GM23248 (cell line): ENCODE data around the gene C17orf114.

Experiments
- DNase-seq: peaks from one replicate; pipeline ENCODE4 v3.0.0-alpha.2; 2015
- H2AFZ ChIP-seq: fragments of 200-600 bp; sonication (generic); 2 replicates; pipeline ENCODE4 v1.6.1; 2016; ENCODE audit warnings: antibody characterized with exemption
- H3F3A ChIP-seq: fragments of 200-600 bp; sonication (generic); 2 replicates; pipeline ENCODE4 v1.6.1; 2016; ENCODE audit warnings: mild to moderate bottlenecking, antibody characterized with exemption, mixed run types; ENCODE audit not compliant: insufficient read depth
- H3K27ac ChIP-seq: fragments of 200-600 bp; sonication (generic); 2 replicates; pipeline ENCODE4 v1.5.1; 2016; ENCODE audit warnings: mild to moderate bottlenecking
- H3K27me3 ChIP-seq: fragments of 200-600 bp; sonication (generic); replicated peaks from 2 replicates; pipeline ENCODE4 v1.6.1; 2016; ENCODE audit warnings: mild to moderate bottlenecking; ENCODE audit not compliant: insufficient read depth
- H3K36me3 ChIP-seq: fragments of 200-600 bp; sonication (generic); 2 replicates; pipeline ENCODE4 v1.6.1; 2016; ENCODE audit warnings: low read depth, mild to moderate bottlenecking
- H3K4me1 ChIP-seq: fragments of 200-600 bp; sonication (generic); 2 replicates; pipeline ENCODE4 v1.6.1; 2016; ENCODE audit warnings: mild to moderate bottlenecking; ENCODE audit not compliant: insufficient read depth
- H3K4me2 ChIP-seq: fragments of 200-600 bp; sonication (generic); one replicate; pipeline ENCODE4 v1.6.1; 2016; ENCODE audit warnings: mild to moderate bottlenecking; ENCODE audit not compliant: unreplicated experiment
- H3K4me3 ChIP-seq: fragments of 200-600 bp; sonication (generic); 2 replicates; pipeline ENCODE4 v1.5.1; 2016; ENCODE audit warnings: mild to moderate bottlenecking
- H3K79me2 ChIP-seq: fragments of 200-600 bp; sonication (generic); 2 replicates; pipeline ENCODE4 v1.6.1; 2016; ENCODE audit warnings: mild to moderate bottlenecking; ENCODE audit not compliant: insufficient read depth
- H3K9ac ChIP-seq: fragments of 200-600 bp; sonication (generic); 2 replicates; pipeline ENCODE4 v1.6.1; 2016; ENCODE audit warnings: mild to moderate bottlenecking
- H3K9me2 ChIP-seq: fragments of 200-600 bp; sonication (generic); 2 replicates; pipeline ENCODE4 v1.6.1; 2016; ENCODE audit warnings: mixed run types, mild to moderate bottlenecking, moderate library complexity; ENCODE audit not compliant: insufficient read depth
- H3K9me3 ChIP-seq: fragments of 200-600 bp; sonication (generic); one replicate; pipeline ENCODE4 v1.6.1; 2017; ENCODE audit warnings: low read depth
- H4K20me1 ChIP-seq: fragments of 200-600 bp; sonication (generic); 2 replicates; pipeline ENCODE4 v1.6.0; 2016; ENCODE audit not compliant: insufficient read depth
- EZH2 ChIP-seq: fragments of 200-600 bp; sonication (generic); IDR thresholded peaks from 2 replicates; pipeline ENCODE4 v1.6.1; 2018; ENCODE audit warnings: antibody characterized with exemption, mild to moderate bottlenecking; ENCODE audit not compliant: insufficient read depth, poor library complexity, severe bottlenecking
- EZH2phosphoT487 ChIP-seq: fragments of 200-600 bp; sonication (generic); IDR thresholded peaks from 2 replicates; pipeline ENCODE4 v1.6.1; 2018; ENCODE audit warnings: antibody characterized with exemption, moderate library complexity, mild to moderate bottlenecking, low read depth; ENCODE audit not compliant: insufficient read depth
- WGBS, 2 experiments: methylation state at CpG; one replicate each; pipeline ENCODE4 v1.1.6; 2015 to 2017; ENCODE audit warnings: low lambda C conversion rate in 2 of 2, low coverage in 1 of 2; ENCODE audit errors: missing lambda C conversion rate in 2 of 2; 5-methylcytosine and 5-hydroxymethylcytosine counted together
- in situ Hi-C: fragments of 300-500 bp; cut with MboI; formaldehyde crosslinking; loops from 2 replicates; pipeline ENCODE4 v1.15.0; 2020

C17orf114 gene

GRCh38 chr17:4766723-4767122, 35.4 kb downstream of the C17orf114 start:
- TF ChIP-seq EZH2: no peak
- no peak for TF ChIP-seq EZH2phosphoT487
- 75 to 83% methylated on average over 9 of the region's 9 CpGs for WGBS, 2 experiments
- Histone ChIP-seq H3K4me1 (peaks cover 9% of the 10 kb centered on the region; the same call in 1 of the 2 replicates), H4K20me1 (no peaks in the 10 kb centered on the region), H2AFZ (no peak overlapping the region), H3K4me2 (no peak overlapping the region), H3K36me3 (no peaks in the 10 kb centered on the region), H3K27me3 (peaks cover 13% of the 10 kb centered on the region), H3K4me3 (no peak overlapping the region), H3K9ac (no peak overlapping the region), H3F3A (peaks cover 7% of the 10 kb centered on the region; the same call in 1 of the 2 replicates), H3K79me2 (no peaks in the 10 kb centered on the region), H3K27ac (no peak overlapping the region), H3K9me2 (no peaks in the 10 kb centered on the region), H3K9me3 (no peaks in the 10 kb centered on the region)
- no peak for DNase-seq
- in situ Hi-C loops: no loop called here

DNA sequence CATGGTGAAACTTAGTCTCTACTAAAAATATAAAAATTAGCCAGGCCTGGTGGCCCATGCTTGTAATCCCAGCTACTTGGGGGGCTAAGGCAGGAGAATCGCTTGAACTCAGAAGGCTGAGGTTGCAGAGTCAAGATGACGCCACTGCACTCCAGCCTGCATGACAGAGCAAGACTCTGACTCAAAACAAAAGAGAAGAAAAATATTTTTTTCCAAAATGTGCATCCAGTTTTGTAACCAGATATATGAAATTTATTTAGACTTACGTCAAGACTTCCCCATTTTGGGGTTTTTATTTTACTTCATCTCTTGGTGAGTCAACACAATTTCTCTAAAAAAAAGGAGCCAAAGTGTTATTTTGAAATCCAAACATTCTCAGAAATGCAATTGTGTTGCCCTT, 35.9 kb downstream of the C17orf114 start:
- in situ Hi-C loops: no loop called here
- Histone ChIP-seq H3K4me2 (no peak overlapping the region), H3K4me3 (no peak overlapping the region), H3K27ac (no peak overlapping the region), H3K9me3 (no peaks in the 10 kb centered on the region), H3K9me2 (no peaks in the 10 kb centered on the region), H3K4me1 (peaks cover 9% of the 10 kb centered on the region; the same call in 1 of the 2 replicates), H3F3A (peaks cover 7% of the 10 kb centered on the region; the same call in 1 of the 2 replicates), H2AFZ (no peak overlapping the region), H4K20me1 (no peaks in the 10 kb centered on the region), H3K27me3 (peaks cover 13% of the 10 kb centered on the region), H3K9ac (no peak overlapping the region), H3K79me2 (no peaks in the 10 kb centered on the region), H3K36me3 (no peaks in the 10 kb centered on the region)
- no peak for DNase-seq
- TF ChIP-seq EZH2phosphoT487 (no peak), EZH2 (no peak)
- 71 to 73% methylated on average over 3 of the region's 3 CpGs for WGBS, 2 experiments

GRCh38 chr17:4764595-4764994, 37.5 kb downstream of the C17orf114 start:
- peaks cover 4% of the 10 kb centered on the region; the same call in 1 of the 2 replicates for H3K4me1 ChIP-seq
- peaks cover 3% of the 10 kb centered on the region; the same call in 1 of the 2 replicates for H3F3A ChIP-seq
- TF ChIP-seq EZH2phosphoT487 (no peak), EZH2 (no peak)
- H3K27ac ChIP-seq: no peak overlapping the region
- no peaks in the 10 kb centered on the region for H4K20me1 ChIP-seq
- no peaks in the 10 kb centered on the region for H3K9me3 ChIP-seq
- no peak overlapping the region for H3K4me2 ChIP-seq
- in situ Hi-C loops: no loop called here
- H3K36me3 ChIP-seq: no peaks in the 10 kb centered on the region
- no peak overlapping the region for H2AFZ ChIP-seq
- peaks cover 13% of the 10 kb centered on the region for H3K27me3 ChIP-seq
- H3K9ac ChIP-seq: no peak overlapping the region
- no peak overlapping the region for H3K4me3 ChIP-seq
- no peaks in the 10 kb centered on the region for H3K79me2 ChIP-seq
- H3K9me2 ChIP-seq: no peaks in the 10 kb centered on the region
- no peak for DNase-seq
- WGBS, 2 experiments: 54 to 69% methylated on average over 3 of the region's 3 CpGs

- no peak overlapping the region for H3K4me2 ChIP-seq
- H3K4me3 ChIP-seq: no peak overlapping the region
- H2AFZ ChIP-seq: no peak overlapping the region
- no peak overlapping the region for H3K9ac ChIP-seq
- WGBS, 2 experiments: 84 to 87% methylated on average over 10 of the region's 10 CpGs
- no peaks in the 10 kb centered on the region for H4K20me1 ChIP-seq
- H3K79me2 ChIP-seq: no peaks in the 10 kb centered on the region
- H3K27ac ChIP-seq: no peak overlapping the region
- no peaks in the 10 kb centered on the region for H3K36me3 ChIP-seq
- peaks cover 29% of the 10 kb centered on the region for H3K27me3 ChIP-seq
- in situ Hi-C loops: no loop called here
- TF ChIP-seq EZH2 (no peak), EZH2phosphoT487 (no peak)
- H3K4me1 ChIP-seq: no peaks in the 10 kb centered on the region
- H3K9me3 ChIP-seq: no peaks in the 10 kb centered on the region
- no peaks in the 10 kb centered on the region for H3K9me2 ChIP-seq
- no peaks in the 10 kb centered on the region for H3F3A ChIP-seq
- no peak for DNase-seq
Observed at GRCh38 chr17:4759776-4760236, 42.3 kb downstream of the C17orf114 start.

DNA sequence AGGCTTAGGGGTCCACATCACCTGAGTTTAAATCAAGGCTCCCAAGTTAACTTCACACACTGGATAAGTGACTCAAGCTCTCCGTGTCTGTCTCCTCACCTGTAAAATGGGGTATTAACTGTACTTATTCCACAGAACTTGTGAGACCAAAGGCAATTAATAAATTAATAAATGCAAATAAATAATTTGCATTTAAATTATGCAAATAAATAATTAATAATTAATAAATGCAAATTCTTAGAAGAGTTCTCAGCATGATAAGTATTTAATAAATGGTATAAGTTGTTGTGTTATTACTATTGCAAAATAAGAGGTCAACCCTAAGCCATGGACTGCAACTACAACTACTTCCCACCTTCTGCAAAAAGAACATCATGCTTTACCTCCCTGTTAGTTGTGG, 48.7 kb downstream of the C17orf114 start:
- Histone ChIP-seq H3K27me3 (peaks cover 27% of the 10 kb centered on the region), H3K79me2 (no peaks in the 10 kb centered on the region), H3K4me3 (no peak overlapping the region), H3K9me2 (no peaks in the 10 kb centered on the region), H3K9ac (no peak overlapping the region), H3K4me2 (no peak overlapping the region), H3K36me3 (no peaks in the 10 kb centered on the region), H4K20me1 (no peaks in the 10 kb centered on the region), H2AFZ (no peak overlapping the region), H3F3A (no peaks in the 10 kb centered on the region), H3K9me3 (no peaks in the 10 kb centered on the region), H3K27ac (no peak overlapping the region), H3K4me1 (no peaks in the 10 kb centered on the region)
- no peak for DNase-seq
- in situ Hi-C loops: no loop called here
- WGBS, 2 experiments: 83 to 92% methylated on average over 1 of the region's 1 CpG
- no peak for TF ChIP-seq EZH2
- TF ChIP-seq EZH2phosphoT487: no peak
